Small intestine (tissue), 4 donors: Measurements from ENCODE around the gene KDM2A. TPM values are rescaled to one million over a fixed set of nuclear protein-coding genes. Genes with fewer than 3 reads are reported as not detected.

ENCODE experiments used
- polyA plus RNA-seq, 4 donors: library from polyadenylated mRNA; stranded (reverse) in 3 of 4; unstranded in 1 of 4; fragments of 200-250 nt in 3 of 4; fragments of 120-200 nt in 1 of 4; gene quantifications; one replicate each; pipeline versions ENCODE4 v1.2.1 to v1.2.3, GENCODE V29; 2013
- donor health status: healthy with polysubstance abuse.
- donor health status: Bipolar disorder and iron deficiency.
- donor health status: healthy.

KDM2A gene
- polyA plus RNA-seq, 4 donors, result 19.2 to 59.8 (median 24.7) TPM

Other genes starting within 250 kb of the KDM2A start
- 10 to 100 TPM; 19.9 to 89.5 (median 46.6) TPM for gene PC, start 160.9 kb upstream of the KDM2A start, polyA plus RNA-seq
- 100 to 1,000 TPM in 2 of 4 donors, 10 to 100 TPM in 2; 29.8 to 801 (median 320) TPM for gene C11orf86, start 144.0 kb upstream of the KDM2A start, polyA plus RNA-seq
- 1 to 10 TPM in 1 of 4 donors, under 1 TPM in 3; 0.01 to 3.1 (median 0.25) TPM for gene SYT12, start 96.1 kb upstream of the KDM2A start, polyA plus RNA-seq
- gene RHOD, start 62.4 kb upstream of the KDM2A start, polyA plus RNA-seq, result 10 to 100 TPM; 10.2 to 36.5 (median 32.2) TPM
- 100 to 1,000 TPM in 2 of 4 donors, 10 to 100 TPM in 2; 78.3 to 153 (median 102) TPM for gene GRK2, start 147.2 kb downstream of the KDM2A start, polyA plus RNA-seq
- 10 to 100 TPM in 3 of 4 donors, 1 to 10 TPM in 1; 7.8 to 26.0 (median 20.1) TPM for gene ANKRD13D, start 170.0 kb downstream of the KDM2A start, polyA plus RNA-seq
- 10 to 100 TPM; 27.5 to 55.2 (median 32.7) TPM for gene SSH3, start 184.3 kb downstream of the KDM2A start, polyA plus RNA-seq
- 100 to 1,000 TPM; 137 to 492 (median 310) TPM for gene POLD4, start 234.3 kb downstream of the KDM2A start, polyA plus RNA-seq